Measurements from ENCODE around the gene ANKRD22. TPM values are rescaled to one million over a fixed set of nuclear protein-coding genes. Genes with fewer than 3 reads are reported as not detected.

ANKRD22 gene
- total RNA-seq, 4 donors from 2014 or later, result 0.44 TPM; not detected in 3

- TF ChIP-seq CTCF (IDR thresholded peaks at IDR 0.05; ENCODE audit: low read depth), result no peak
Measured at GRCh38 chr10:88820748-88821401, 30.8 kb downstream of the ANKRD22 start.

- TF ChIP-seq CTCF (IDR thresholded peaks at IDR 0.05; ENCODE audit: low read depth), result no peak
Measured at GRCh38 chr10:88819290-88819689, 32.4 kb downstream of the ANKRD22 start.

GRCh38 chr10:88813200-88813599 lies 38.4 kb downstream of the ANKRD22 start:
- no peak for TF ChIP-seq CTCF (IDR thresholded peaks at IDR 0.05; ENCODE audit: low read depth)

- TF ChIP-seq CTCF (IDR thresholded peaks at IDR 0.05; ENCODE audit: low read depth), result no peak
Measured at GRCh38 chr10:88810196-88810961, 41.3 kb downstream of the ANKRD22 start.

GRCh38 chr10:88809621-88810020 lies 42.0 kb downstream of the ANKRD22 start:
- TF ChIP-seq CTCF (IDR thresholded peaks at IDR 0.05; ENCODE audit: low read depth), result no peak

- no peak for TF ChIP-seq CTCF (IDR thresholded peaks at IDR 0.05; ENCODE audit: low read depth)
Measured at GRCh38 chr10:88805924-88806323, 45.7 kb downstream of the ANKRD22 start.

GRCh38 chr10:88805361-88805760 lies 46.3 kb downstream of the ANKRD22 start:
- TF ChIP-seq CTCF (IDR thresholded peaks at IDR 0.05; ENCODE audit: low read depth), result no peak
